Renal cortical epithelial cell (primary cell): Measurements from ENCODE around the gene CAPS. TPM values are rescaled to one million over a fixed set of nuclear protein-coding genes. Genes with fewer than 3 reads are reported as not detected.

Source experiments
- DNase-seq: peaks from one replicate; pipeline ENCODE4 v3.0.0-alpha.2; 2011; ENCODE audit warnings: low read depth
- total RNA-seq: library from RNA; depleted of rRNA; stranded (reverse); fragments of >200 nt; gene quantifications from 2 replicates; pipeline ENCODE4 v1.2.3, GENCODE V29; 2014

Gene CAPS
- total RNA-seq, 1 donor from 2014 or later: 5.3 TPM

DNA sequence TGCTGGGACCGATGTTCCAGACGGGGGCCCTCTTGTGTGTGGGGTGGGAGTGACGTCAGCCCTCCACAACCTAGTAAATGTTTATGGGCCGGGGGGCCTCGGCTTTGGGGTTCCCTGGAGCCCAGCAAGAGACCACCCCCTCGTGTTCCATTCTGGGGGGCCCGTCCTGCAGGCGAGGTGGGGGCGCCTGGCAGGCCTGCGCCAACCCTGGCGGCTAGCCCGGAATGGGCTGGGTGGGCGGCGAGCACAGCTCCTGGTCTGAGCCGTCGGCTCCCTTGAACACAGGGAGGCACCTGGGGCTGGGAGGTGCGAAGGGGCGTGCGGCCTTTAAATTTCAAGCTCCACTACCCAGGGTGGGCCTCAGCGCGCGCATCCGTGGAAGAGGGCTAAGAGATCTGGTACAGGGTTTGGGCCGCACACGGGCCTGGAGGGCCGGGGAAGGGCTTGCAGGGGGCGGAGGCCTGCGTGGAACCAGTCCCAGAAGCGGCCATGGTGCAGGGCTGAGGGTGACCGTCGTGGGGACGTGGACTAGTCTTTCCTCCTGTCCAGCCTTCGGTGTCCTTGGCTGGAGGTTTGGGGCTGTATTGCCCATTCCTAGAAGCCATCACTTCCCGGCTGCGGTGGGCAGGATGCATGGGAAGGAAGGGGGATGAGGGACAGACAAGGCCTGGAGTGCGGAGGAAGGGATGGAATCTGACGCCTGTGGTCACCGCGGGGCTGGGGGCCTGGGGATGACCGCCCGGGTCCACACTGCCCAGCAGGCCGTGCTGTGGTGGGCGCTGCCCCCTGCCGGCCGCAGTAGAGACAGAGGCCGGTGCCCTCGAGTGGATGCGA lies 21.9 kb upstream of the CAPS start:
- DNase-seq: no peak

DNA sequence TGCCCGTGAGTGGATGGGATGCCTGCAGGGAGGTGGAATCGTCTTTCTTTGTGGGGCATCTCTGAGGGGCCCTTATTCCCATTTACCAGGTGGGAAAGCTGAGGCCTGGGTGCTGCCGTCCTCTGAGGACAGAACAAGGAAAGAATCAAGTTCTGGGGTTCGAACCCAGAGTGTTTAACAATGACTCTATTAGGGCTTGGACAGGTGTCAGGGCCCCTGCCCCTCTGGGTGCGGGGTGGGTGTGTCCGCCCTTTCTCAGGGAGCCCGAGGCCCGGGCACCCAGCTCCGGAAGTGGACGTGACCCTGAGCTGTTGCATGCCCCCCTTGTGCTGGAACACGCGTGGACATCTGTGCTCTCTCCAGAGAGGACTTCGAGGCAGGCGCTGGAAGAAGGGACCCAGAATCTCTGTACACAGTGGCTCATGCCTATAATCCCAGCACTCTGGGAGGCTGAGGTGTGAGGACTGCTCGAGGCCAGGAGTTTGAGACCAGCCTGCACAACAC lies 21.2 kb upstream of the CAPS start:
- no peak for DNase-seq

DNA sequence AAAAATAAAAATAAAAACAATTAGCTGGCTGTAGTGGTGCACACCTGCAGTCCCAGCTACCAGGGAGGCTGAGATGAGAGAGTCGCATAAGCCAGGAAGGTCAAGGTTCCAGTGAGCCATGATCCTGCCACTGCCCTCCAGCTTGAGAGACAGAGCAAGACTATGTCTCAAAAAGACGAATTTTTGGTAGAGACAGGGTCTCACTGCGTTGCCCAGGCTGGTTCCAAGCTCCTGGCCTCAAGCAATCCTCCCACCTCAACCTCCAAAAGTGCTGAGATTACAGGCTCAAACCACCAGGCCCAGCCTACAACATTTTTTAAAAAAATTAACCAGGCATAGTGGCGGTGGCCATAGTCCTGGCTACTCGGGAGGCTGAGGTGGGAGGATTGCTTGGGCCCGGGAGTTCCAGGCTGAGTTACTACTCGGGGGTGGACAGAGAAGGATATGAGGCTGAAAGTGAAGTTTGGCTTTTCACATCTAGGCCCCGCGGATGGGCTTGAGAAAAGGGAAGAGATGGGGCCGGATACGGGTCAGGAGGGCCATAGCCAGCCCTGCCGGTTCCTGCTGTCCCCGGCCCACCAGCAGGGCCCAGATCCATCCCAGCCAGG lies 20.7 kb upstream of the CAPS start:
- DNase-seq: no peak

DNA sequence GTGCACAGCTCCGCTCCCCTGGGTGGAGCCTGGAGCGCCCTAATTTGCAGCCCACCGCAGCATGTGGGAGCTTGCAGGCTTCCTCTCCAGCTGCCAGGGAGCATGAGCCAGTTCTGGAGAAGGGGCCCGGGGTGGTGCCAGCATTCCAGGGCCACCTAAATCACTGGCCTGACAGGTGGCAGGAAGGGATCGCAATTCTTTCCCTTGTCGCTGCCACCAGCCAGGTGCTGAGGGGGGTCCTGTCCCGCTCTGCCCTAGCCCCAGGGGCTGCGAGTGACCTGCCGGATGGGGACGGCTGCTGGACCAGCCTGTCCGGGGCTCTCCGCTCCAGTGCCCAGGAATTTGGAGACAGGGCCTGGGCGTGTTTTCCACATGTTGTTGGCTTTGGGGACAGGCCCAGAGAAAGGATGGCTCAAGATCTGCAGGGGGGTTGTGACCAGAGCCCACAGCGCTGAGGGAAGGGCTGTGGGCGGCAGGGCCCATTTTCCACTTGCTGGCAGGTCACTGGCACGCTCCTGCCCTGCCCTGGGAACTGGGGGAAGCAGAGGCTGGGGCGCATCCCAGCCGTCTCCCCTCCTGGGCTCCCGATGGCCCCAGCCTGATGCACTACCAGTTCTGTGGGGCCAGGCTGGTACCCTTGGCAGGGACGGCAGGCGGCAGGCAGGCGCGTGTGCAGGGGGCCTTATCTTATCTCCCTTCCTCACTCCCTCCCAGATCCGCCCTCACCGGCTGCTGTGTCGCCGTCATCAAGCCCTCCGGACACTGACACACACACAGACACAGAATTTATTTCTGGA lies 19.9 kb upstream of the CAPS start:
- DNase-seq: peak; percentile 18

DNA sequence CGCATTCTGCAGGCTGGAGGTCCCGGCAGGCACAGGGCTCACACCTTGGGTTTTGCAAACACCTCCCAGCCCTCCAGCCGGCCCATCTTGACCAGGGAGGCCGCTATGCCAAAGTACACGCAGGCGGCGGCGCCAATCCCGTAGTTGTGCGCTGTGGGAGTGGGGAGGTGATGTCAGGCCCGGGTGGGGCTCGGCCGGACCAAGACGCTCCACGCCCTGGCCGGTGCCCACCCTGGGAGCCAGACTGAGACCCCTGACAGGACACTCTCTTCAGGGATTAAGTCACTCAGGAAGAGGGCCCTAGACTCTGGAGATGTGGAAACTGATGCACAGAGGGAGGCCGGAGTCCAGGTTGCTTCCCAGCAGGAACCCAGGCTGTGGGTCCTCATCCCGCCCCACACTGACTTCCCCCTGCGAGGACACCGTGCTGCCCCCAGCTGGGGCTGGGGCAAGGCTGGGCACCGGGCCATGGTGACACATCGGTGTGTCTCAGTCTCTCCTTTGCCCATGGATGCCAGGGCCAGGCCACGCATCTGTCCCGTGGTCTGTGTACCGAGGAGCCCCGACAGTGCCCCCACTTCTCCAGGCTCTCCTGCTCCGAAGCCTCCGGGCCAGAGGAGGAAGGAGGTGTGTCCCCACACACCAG lies 19.2 kb upstream of the CAPS start:
- no peak for DNase-seq

DNA sequence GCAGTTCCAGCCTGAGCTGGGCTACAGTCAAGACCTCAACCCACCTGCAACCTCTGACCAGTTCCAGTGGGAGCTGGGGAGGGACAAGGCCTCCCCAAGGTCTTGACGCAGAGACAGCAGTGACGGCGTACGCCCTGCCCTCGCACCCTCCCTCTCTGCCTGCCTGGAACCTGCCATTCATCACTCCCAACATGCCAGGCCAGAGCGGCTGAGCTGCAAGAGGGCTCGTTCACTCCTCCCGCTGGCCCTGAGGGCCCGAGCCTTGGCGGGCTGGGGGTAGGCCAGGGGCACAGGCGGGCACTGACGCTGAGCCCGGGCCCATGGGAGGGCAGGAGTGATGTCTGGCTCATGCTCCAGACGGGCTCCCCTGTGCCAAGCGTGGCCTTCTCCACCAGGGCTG lies 18.6 kb upstream of the CAPS start:
- DNase-seq: no peak

DNA sequence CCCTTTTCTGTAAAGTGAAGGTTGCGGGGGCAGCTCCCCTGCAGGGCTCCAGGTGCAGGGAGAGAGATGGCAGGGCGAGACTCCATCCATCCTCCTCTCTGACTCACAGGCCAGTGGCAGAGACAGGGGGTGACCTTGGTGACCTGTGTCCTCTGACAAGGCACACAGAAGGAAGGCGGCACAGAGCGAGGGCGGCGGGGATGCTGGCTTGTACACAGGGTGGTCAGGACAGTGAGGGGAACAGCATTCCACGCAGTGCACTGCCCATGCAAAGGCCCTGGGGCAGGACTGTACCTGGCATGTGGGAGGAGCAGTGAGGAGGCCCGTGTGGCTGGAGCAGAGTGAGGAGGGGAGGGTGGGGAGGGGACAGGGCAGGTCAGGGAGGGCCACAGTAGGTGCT lies 18.2 kb upstream of the CAPS start:
- DNase-seq: no peak

DNA sequence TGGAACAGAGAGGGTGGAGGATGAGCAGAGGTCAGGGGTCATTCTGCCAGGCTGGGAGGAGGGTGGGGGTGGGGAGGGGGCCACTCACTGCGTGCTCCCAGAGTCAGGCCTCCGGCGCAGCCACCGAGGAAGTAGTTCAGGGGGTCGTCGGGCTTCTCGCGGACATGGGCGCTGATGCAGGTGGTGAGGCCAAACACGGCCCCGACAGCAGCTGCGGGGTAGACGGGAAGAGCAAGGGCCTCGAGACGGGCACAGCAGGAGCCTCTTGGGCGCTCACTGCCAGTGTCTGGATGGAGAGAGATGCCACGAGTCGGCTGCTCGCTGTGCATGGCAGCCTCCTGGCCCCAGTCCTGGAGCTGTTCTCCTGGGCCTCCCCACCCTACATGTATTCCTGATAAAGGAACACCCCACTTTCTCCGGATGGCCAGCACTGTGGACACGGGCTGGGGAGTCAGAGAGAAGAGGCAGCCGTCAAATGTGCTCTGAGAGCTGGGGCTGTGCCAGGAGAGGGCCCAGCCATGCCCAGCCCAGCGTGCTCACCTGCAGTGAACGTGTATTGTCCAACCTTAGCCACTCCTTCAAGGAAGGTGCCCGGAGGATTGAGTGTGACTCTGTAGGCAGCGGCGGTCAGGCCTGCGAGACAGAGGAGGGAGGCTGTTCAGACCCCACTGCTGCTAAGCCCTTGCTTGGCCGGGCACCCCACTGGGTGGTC lies 17.5 kb upstream of the CAPS start:
- DNase-seq: no peak

DNA sequence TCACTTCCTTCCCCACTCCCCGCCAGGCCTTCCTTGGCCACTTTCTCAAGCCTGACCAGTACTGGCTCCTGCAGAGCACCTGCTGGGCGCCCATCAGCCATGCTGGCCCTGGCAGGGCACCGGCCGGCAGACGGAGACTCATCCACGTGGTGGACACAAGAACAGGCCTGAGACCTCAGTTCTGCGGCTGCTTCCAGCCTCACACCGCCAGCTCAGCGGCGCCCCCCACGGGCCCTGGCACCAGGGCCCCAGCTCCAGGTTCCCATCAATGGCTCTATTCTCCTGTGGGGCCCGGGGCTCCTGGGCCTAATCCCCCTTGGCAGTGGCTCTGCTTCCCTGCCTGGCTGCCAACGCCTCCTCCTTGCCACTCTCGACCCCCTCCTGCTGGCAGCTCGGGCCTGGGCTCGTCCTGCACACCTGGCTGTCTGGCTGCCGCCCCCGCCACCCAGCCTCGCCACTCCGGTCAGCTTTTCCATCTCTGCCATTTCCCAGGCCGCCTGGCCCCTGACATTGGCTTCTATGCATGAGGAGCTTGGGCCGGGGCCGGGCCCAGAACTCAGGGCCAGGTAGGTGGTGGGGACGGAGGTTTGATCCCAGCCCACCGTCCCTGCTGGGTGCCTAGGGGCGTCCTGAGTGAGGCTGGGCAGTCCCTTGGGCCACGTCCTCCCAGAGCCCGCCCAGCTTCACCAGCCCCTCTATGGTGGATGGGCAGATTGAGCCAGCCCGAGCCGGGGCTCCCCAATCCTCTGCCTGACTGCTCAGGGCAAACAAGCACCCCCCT lies 16.7 kb upstream of the CAPS start:
- no peak for DNase-seq

DNA sequence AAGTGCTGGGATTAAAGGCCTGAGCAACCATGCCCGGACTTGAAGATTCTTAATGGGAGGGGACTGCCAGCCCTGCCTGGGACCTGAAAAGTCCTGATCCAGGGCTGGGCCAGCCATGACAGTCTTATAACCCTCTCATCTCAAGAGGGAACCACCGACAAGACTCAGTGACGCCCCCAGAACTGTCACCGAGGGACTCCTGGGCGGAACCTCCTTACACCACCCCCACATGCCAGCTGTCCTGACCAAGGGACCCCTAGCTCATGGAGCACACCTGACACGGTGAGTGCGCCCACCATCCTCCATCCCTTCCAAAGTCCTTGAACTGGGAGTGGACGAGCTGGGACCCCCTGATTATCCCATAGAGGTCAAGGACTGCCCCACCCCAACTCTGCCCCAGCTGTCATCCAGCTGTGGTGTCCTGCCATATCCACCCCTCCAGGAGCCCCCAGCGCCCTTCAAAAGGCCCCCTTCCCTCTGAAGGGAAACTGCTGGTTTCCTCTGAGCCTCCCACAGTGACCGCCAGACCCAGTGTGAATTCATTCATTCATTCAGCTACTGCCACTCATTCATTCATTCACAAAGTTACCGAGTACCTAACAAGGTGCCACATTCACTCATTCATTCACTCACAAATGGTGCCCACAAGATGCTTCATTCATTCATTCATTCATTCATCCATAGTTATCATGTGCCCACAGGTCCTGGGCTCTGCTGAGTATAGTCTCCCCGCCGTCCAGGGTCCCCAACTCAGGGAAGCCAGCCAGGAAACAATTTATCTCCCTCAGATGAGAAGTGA lies 14.1 kb upstream of the CAPS start:
- DNase-seq: no peak

DNA sequence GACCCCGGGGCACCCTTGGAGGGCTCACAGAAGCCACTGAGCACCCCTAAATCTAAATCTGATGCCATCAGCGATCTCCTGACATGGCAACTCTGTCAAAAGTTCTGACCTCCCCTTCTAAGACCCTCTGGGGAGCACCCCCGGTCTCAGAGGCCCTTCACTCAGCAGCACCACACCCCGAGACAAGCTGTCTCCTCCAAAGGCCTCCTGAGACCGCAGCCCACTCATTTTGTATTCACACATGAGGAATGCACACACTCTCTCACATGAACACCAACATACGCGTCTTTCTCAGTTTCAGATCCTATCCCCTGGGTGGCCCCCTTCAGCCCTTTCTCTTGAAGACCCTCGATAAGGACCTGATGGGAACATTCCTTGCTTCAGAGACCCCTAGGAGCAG lies 13.1 kb upstream of the CAPS start:
- no peak for DNase-seq

DNA sequence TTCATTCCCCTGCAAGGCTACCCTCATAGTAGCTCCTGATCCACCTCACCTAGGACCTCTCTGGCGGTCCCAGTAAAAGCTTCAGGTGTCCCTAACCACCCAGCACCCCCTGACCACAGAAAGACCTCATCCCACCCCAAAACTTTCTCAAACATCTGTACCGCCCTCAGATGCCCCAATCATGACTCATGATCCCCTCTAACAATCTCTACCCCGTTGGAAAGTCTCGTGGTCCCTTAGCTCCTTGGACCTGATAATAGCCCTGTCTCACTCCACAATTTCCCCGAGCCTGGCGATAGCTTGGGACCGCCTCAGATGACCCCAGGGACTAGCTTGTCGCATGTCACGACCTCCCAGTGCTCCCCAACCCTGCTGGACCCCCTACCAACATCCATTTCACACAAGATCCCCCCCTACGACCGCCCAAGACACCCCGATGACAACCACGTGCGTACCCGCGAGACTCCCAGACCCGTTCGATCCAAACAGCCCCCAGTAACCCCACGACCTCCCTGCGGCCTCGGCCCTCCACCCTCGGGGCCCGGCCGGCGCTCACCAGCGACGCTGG lies 10.9 kb upstream of the CAPS start:
- peak; percentile 38 for DNase-seq

DNA sequence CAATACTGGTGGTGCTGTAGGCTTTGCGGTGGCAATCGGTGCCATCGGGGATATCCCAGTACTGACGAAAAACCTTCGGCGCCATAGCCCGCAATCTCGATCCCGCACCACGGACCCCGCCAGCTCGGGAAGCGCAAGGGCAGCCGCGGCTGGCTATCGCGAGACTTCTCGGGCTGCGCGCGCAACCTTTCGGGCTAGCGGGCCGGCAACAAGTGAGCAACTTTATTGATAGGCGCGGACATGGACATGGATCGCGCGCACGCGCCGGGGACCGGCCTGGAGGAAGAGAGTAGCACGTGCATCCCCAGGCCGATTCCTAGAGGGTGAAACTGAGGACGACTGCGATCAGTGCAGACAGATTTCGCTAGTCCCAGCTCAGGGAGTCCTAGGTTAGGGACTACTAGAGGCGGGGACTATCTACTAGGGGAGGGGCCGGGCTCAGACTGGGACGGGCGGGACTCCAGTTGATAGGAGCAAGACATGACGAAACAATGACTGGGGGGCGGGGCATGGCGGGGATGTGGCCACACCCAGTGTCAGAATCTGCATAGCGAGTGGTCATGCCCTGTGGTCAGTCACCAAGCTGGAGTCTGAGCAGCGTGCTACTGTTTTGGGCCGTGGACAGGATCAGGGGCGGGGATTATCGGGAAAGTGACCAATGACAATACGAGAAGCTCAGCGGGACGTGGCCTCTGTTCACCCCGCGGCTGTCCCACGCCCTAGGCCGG lies 10.3 kb upstream of the CAPS start, which contains the start of gene NDUFA11:
Gene NDUFA11 (minus strand): TSS at position 167 of the 728 bp plus-strand sequence. CDS start 82 bp downstream, at position 85.
- no peak for DNase-seq

DNA sequence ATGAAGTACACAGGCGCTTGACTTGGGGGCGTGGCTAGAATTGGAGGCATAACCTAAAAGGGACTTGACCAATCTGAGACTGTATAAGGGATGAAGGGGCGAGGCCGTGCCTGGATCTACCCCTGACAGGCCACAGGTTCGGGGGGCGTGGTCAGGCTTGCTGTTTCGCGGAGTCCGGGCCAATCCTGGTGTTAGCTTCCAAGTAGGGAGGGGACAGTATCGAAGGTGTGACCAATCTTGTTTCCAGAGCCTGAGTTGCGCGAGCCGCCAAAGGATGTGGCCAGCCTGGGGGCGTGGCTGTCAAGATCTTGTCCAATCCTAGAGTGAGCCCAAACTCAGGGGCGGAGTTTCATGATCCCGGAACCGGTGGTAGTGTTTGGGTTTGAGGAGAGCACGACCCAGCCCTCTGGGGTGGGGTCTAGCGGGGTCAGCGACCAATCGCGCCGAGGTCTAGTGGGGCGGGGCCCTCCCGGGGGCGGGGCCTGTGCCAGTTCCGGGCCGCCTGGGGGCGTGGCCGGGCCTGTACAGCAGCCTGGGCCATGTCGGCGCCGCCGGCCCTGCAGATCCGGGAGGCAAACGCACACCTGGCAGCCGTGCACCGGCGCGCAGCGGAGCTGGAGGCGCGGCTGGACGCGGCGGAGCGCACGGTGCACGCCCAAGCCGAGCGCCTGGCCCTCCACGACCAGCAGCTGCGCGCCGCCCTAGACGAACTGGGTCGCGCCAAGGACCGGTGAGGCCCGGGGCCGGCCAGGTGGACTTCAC lies 9.5 kb upstream of the CAPS start, which contains the start of gene VMAC:
Gene VMAC (plus strand): TSS at position 521 of the 762 bp plus-strand sequence. CDS start 19 bp downstream, at position 540.
- peak; percentile 100 for DNase-seq

DNA sequence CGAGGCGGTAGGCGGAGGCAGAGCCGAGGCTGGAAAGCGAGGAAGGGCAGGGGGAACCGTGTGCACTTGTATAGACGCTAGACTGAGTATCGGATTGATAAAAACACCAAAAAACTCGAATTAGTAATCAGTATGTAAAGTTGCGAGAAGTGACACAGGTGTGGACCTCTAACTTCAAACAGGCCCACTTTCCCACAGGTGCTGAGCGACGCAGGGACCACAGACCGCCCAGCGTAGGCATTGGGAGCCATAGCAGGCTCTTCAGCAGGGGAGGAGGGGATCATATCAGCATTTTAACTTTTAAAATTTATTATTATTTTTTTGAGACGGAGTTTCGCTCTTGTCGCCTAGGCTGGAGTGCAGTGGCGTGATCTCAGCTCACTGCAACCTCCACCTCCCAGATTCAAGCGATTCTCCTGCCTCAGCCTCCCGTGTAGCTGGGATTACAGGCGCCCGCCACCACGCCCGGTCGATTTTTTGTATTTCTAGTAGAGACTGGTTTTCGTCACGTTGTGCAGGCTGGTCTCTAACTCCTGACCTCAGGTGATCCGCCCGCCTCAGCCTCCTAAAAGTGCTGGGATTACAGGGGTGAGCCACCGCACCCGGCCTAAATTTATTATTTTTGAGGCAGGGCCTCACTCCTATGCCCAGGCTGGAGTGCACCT lies 8.8 kb upstream of the CAPS start:
- no peak for DNase-seq

DNA sequence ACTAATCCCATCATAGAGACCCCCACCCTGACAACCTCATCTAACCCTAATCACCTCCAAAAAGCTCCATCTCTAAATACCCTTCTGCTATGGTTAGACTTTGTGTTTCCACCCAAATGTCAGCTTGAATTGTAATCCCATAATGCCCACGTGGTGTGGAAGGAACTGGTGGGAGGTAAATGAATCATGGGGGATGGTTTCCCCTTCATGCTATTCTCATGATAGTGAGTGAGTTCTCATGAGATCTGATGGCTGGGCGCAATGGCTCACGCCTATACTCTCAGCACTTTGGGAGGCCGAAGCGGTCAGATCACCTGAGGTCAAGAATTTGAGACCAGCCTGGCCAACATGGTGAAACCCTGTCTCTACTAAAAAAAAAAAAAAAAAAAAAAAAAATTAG lies 6.8 kb upstream of the CAPS start:
- no peak for DNase-seq
